RWPE1 (cell line): ENCODE data around the gene TMEM238.
A peak's percentile ranks its signal among the peaks of the same experiment; 100 is the strongest.

Source experiments
- CTCF ChIA-PET: fragments of 350-600 bp; sonication (Branson Sonifier 250); formaldehyde crosslinking; extraction: SDS; loops from one replicate; lab custom pipeline; 2021; lab: Yijun Ruan, JAX
- POLR2A ChIA-PET: fragments of 400-600 bp; formaldehyde crosslinking; extraction: SDS; loops from one replicate; lab custom pipeline; 2020; ENCODE audit warnings: antibody characterized with exemption; ENCODE audit not compliant: low non-redundant PET; lab: Yijun Ruan, JAX
- DNase-seq: peaks from one replicate; pipeline ENCODE4 v3.0.0; 2012; ENCODE audit warnings: low spot score
- H3K27ac ChIP-seq: fragments of 450-650 bp; 2 replicates; pipeline ENCODE4 v1.5.1; 2017
- CTCF ChIP-seq: fragments of 450-650 bp; conservative IDR thresholded peaks from 2 replicates; pipeline ENCODE4 v1.5.1; 2017; ENCODE audit warnings: low read depth, mild to moderate bottlenecking

TMEM238 gene

GRCh38 chr19:55358943-55359908 is 24.9 kb downstream of the TMEM238 start:
- no peak for TF ChIP-seq CTCF
- POLR2A ChIA-PET: interaction anchor here (0.7 kb wide), 1 partner anchor 933 kb away, joined by 5 read pairs; no protein-coding TSS in a partner anchor
- CTCF ChIA-PET: interaction anchor here (0.6 to 0.7 kb wide), 2 partner anchors 25 to 192 kb away, joined by 4 to 5 read pairs; partner anchors contain the start of gene TMEM238
- DNase-seq: no peak
- peak overlapping the region; percentile 7; the same call in 1 of the 2 replicates for H3K27ac ChIP-seq

GRCh38 chr19:55358493-55358892 is 25.6 kb downstream of the TMEM238 start:
- ChIA-PET POLR2A (no interaction called here), CTCF (no interaction called here)
- no peak for TF ChIP-seq CTCF
- no peak overlapping the region for H3K27ac ChIP-seq
- DNase-seq: no peak

- no peak for DNase-seq
- CTCF ChIA-PET: interaction anchor here (0.5 to 0.6 kb wide), 2 partner anchors 54 to 195 kb away, joined by 3 read pairs; no protein-coding TSS in a partner anchor
- TF ChIP-seq CTCF: no peak
- H3K27ac ChIP-seq: peak overlapping the region; percentile 97
- POLR2A ChIA-PET: interaction anchor here (1.2 kb wide), 1 partner anchor 16 kb away, joined by 4 read pairs; no protein-coding TSS in a partner anchor
Measured at GRCh38 chr19:55355213-55355821, 28.8 kb downstream of the TMEM238 start.

- H3K27ac ChIP-seq: peak within 1 kb of the TSS; percentile 97
- POLR2A ChIA-PET: interaction anchor here (1.2 kb wide), 1 partner anchor 16 kb away, joined by 4 read pairs; no protein-coding TSS in a partner anchor
- CTCF ChIA-PET: interaction anchor here (0.5 kb wide), 1 partner anchor 195 kb away, joined by 3 read pairs; no protein-coding TSS in a partner anchor
- no peak for DNase-seq
- TF ChIP-seq CTCF: no peak
Measured at GRCh38 chr19:55354698-55355212, 29.3 kb downstream of the TMEM238 start, which contains the start of gene COX6B2. COX6B2 (minus strand) TSS chr19:55354719; CDS start chr19:55354521, 198 bp downstream.

GRCh38 chr19:55353803-55354697 is 30.0 kb downstream of the TMEM238 start:
- DNase-seq: peak; percentile 89
- peak overlapping the region; percentile 97 for H3K27ac ChIP-seq
- ChIA-PET POLR2A (interaction anchor here (0.5 to 0.6 kb wide), 2 partner anchors 14 to 30 kb away, joined by 3 to 4 read pairs; partner anchors contain the start of gene TMEM238), CTCF (interaction anchor here (1.0 kb wide), 1 partner anchor 53 kb away, joined by 3 read pairs; no protein-coding TSS in a partner anchor)
- TF ChIP-seq CTCF: no peak
